Liver (tissue), 3 donors: ENCODE results near the gene PBLD.

ENCODE experiments used
- ATF3 ChIP-seq: IDR thresholded peaks from 2 replicates; pipeline ENCODE4 v1.6.1; 2016; ENCODE audit warnings: antibody characterized with exemption
- CTCF ChIP-seq: fragments of 150-350 bp; IDR thresholded peaks from 2 replicates; pipeline ENCODE4 v1.5.1; 2017; ENCODE audit warnings: improper control_type of control experiment, low read depth, low read length; ENCODE audit not compliant: missing input control
- EGR1 ChIP-seq, 2 donors: IDR thresholded peaks; 2 replicates each; pipeline ENCODE4 v1.6.1; 2016 to 2018; ENCODE audit warnings: antibody characterized with exemption in 2 of 2, low read depth in 2 of 2
- FOXA1 ChIP-seq: IDR thresholded peaks from 2 replicates; pipeline ENCODE4 v1.6.1; 2016; ENCODE audit warnings: antibody characterized with exemption
- FOXA2 ChIP-seq: IDR thresholded peaks from 2 replicates; pipeline ENCODE4 v1.6.1; 2016; ENCODE audit warnings: antibody characterized with exemption
- GABPA ChIP-seq, 2 donors: IDR thresholded peaks in 1 of 2; conservative IDR thresholded peaks in 1 of 2; 2 replicates each; pipeline ENCODE4 v1.6.1; 2016; ENCODE audit warnings: antibody characterized with exemption in 2 of 2, mild to moderate bottlenecking in 1 of 2, moderate library complexity in 1 of 2
- JUND ChIP-seq, 2 donors: IDR thresholded peaks; 2 replicates each; pipeline ENCODE4 v1.6.1; 2016; ENCODE audit warnings: antibody characterized with exemption in 2 of 2
- RAD21 ChIP-seq, 2 donors: IDR thresholded peaks; 2 replicates each; pipeline ENCODE4 v1.6.1; 2016; ENCODE audit warnings: antibody characterized with exemption in 2 of 2, mild to moderate bottlenecking in 2 of 2
- SP1 ChIP-seq: IDR thresholded peaks from 2 replicates; pipeline ENCODE4 v1.6.1; 2018; ENCODE audit warnings: antibody characterized with exemption, mild to moderate bottlenecking
- TAF1 ChIP-seq: conservative IDR thresholded peaks from 2 replicates; pipeline ENCODE4 v1.6.1; 2016; ENCODE audit warnings: antibody characterized with exemption, mild to moderate bottlenecking
- YY1 ChIP-seq: IDR thresholded peaks from 2 replicates; pipeline ENCODE4 v1.6.1; 2016; ENCODE audit warnings: antibody characterized with exemption, mild to moderate bottlenecking
- ZBTB33 ChIP-seq: IDR thresholded peaks from 2 replicates; pipeline ENCODE4 v1.6.1; 2016; ENCODE audit warnings: antibody characterized with exemption
- TF ChIP-seq, protein P1 (sequence below): IDR thresholded peaks from 2 replicates; pipeline ENCODE4 v1.6.1; 2016; ENCODE audit warnings: antibody characterized with exemption, mild to moderate bottlenecking
- TF ChIP-seq, protein P2 (sequence below): IDR thresholded peaks from 2 replicates; pipeline ENCODE4 v1.6.1; 2016; ENCODE audit warnings: antibody characterized with exemption
- donor health status: healthy.
- donor health status: healthy.

DNA sequence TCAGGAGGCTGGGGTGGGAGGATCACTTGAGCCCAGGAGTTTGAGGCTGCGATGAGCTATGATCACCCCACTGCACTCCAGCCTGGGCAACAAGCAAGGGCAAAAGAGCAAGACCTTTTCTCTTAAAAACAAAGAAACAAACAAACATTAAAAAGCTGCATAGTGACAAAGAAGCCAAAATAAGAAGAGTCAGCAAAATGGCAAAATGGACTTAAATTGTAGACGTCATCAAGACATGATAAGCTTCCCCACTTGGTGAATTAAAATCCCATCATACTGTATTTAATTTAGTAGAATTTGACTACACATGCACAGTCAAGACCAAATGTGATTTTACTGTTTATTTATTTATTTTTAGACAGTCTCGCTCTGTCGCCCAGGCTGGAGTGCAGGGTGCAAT is 52.0 kb downstream of the PBLD start:
- no peak for TF ChIP-seq CTCF
- no peak for TF ChIP-seq TAF1
- no peak for TF ChIP-seq ZBTB33
- no peak for TF ChIP-seq GABPA (IDR thresholded peaks at IDR 0.05 in 1 of 2, conservative IDR thresholded peaks at IDR 0.05 in 1 of 2)
- TF ChIP-seq, protein P1, sequence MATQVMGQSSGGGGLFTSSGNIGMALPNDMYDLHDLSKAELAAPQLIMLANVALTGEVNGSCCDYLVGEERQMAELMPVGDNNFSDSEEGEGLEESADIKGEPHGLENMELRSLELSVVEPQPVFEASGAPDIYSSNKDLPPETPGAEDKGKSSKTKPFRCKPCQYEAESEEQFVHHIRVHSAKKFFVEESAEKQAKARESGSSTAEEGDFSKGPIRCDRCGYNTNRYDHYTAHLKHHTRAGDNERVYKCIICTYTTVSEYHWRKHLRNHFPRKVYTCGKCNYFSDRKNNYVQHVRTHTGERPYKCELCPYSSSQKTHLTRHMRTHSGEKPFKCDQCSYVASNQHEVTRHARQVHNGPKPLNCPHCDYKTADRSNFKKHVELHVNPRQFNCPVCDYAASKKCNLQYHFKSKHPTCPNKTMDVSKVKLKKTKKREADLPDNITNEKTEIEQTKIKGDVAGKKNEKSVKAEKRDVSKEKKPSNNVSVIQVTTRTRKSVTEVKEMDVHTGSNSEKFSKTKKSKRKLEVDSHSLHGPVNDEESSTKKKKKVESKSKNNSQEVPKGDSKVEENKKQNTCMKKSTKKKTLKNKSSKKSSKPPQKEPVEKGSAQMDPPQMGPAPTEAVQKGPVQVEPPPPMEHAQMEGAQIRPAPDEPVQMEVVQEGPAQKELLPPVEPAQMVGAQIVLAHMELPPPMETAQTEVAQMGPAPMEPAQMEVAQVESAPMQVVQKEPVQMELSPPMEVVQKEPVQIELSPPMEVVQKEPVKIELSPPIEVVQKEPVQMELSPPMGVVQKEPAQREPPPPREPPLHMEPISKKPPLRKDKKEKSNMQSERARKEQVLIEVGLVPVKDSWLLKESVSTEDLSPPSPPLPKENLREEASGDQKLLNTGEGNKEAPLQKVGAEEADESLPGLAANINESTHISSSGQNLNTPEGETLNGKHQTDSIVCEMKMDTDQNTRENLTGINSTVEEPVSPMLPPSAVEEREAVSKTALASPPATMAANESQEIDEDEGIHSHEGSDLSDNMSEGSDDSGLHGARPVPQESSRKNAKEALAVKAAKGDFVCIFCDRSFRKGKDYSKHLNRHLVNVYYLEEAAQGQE: no peak
- TF ChIP-seq FOXA1: no peak
- no peak for TF ChIP-seq ATF3
- TF ChIP-seq, protein P2, sequence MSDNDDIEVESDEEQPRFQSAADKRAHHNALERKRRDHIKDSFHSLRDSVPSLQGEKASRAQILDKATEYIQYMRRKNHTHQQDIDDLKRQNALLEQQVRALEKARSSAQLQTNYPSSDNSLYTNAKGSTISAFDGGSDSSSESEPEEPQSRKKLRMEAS: no peak
- no peak for TF ChIP-seq RAD21 (IDR thresholded peaks at IDR 0.05)
- no peak for TF ChIP-seq EGR1 (IDR thresholded peaks at IDR 0.05; ENCODE audit: low read depth in 2 of 2)
- no peak for TF ChIP-seq YY1
- TF ChIP-seq SP1: no peak
- TF ChIP-seq FOXA2: no peak
- no peak for TF ChIP-seq JUND (IDR thresholded peaks at IDR 0.05)
